H1 (cell line): Measurements from ENCODE around the gene THBS3. TPM values are rescaled to one million over a fixed set of nuclear protein-coding genes. Genes with fewer than 3 reads are reported as not detected.
A peak's percentile ranks its signal among the peaks of the same experiment; 100 is the strongest.

Experiments used
- CTCF ChIA-PET: fragments of 300-600 bp; sonication (Branson Sonifier 250); formaldehyde crosslinking; loops from one replicate; lab custom pipeline; 2021; ENCODE audit not compliant: partially characterized antibody; lab: Charles Lee
- POLR2A ChIA-PET: fragments of 300-600 bp; sonication (Branson Sonifier 250); formaldehyde crosslinking; loops from one replicate; lab custom pipeline; 2021; ENCODE audit warnings: inconsistent platforms; ENCODE audit not compliant: partially characterized antibody; lab: Charles Lee
- DNase-seq, 2 experiments: peaks; one replicate each; pipeline versions ENCODE4 v3.0.0 to v3.0.0-alpha.2; 2010 to 2022; ENCODE audit warnings: low spot score in 2 of 2, low read depth in 1 of 2, mixed read lengths in 1 of 2
- FAIRE-seq: peaks from 2 replicates; lab custom pipeline; 2011; peaks lifted over from hg19 to GRCh38; lab: Jason Lieb, UNC
- H2AFZ ChIP-seq: 2 replicates; pipeline ENCODE4 v1.8.1; 2012; ENCODE audit warnings: low read length, inconsistent platforms
- H2AK5ac ChIP-seq: 2 replicates; pipeline ENCODE4 v1.6.1; 2013; ENCODE audit warnings: low read depth, low read length
- H2BK120ac ChIP-seq: replicated peaks from 2 replicates; pipeline ENCODE3; 2013; ENCODE audit warnings: low read depth, low read length, inconsistent platforms
- H2BK12ac ChIP-seq: 2 replicates; pipeline ENCODE4 v1.6.1; 2013; ENCODE audit warnings: low read depth, low read length
- H2BK15ac ChIP-seq: 2 replicates; pipeline ENCODE4 v1.6.1; 2013; ENCODE audit warnings: low read length
- H2BK20ac ChIP-seq: 2 replicates; pipeline ENCODE4 v1.6.1; 2013; ENCODE audit warnings: low read length
- H2BK5ac ChIP-seq: 2 replicates; pipeline ENCODE4 v1.6.1; 2013; ENCODE audit warnings: low read depth, low read length
- H3K14ac ChIP-seq: 2 replicates; pipeline ENCODE4 v1.6.1; 2013; ENCODE audit warnings: inconsistent platforms; ENCODE audit not compliant: insufficient read length
- H3K18ac ChIP-seq: 2 replicates; pipeline ENCODE4 v1.6.1; 2013; ENCODE audit warnings: low read length; ENCODE audit errors: extremely low read depth
- H3K23ac ChIP-seq: 2 replicates; pipeline ENCODE4 v1.6.1; 2013; ENCODE audit warnings: inconsistent platforms; ENCODE audit not compliant: insufficient read length
- H3K23me2 ChIP-seq: 2 replicates; pipeline ENCODE4 v1.6.1; 2013; ENCODE audit warnings: low read depth, low read length
- H3K27ac ChIP-seq: 2 replicates; pipeline ENCODE4 v1.6.1; 2011; ENCODE audit warnings: low read depth, low read length, inconsistent platforms
- H3K27me3 ChIP-seq, 4 experiments: replicated peaks in 1 of 4; 1 replicate in 1 of 4; 2 replicates in 3 of 4; pipeline versions ENCODE4 v1.6.1 to v1.8.1; 2011 to 2013; ENCODE audit warnings: low read length in 3 of 4, mild to moderate bottlenecking in 3 of 4, inconsistent platforms in 2 of 4, mixed read lengths in 2 of 4, moderate library complexity in 1 of 4; ENCODE audit not compliant: control insufficient read depth in 3 of 4, insufficient read depth in 3 of 4; ENCODE audit errors: extremely low read depth in 1 of 4
- H3K36me3 ChIP-seq, 4 experiments: 2 replicates each; pipeline versions ENCODE4 v1.6.1 to v1.8.1; 2011 to 2013; ENCODE audit warnings: mild to moderate bottlenecking in 4 of 4, low read length in 3 of 4, moderate library complexity in 2 of 4, control low read depth in 1 of 4, inconsistent platforms in 1 of 4; ENCODE audit not compliant: insufficient read depth in 4 of 4, control insufficient read depth in 2 of 4
- H3K4ac ChIP-seq: replicated peaks from 2 replicates; pipeline ENCODE3; 2013; ENCODE audit warnings: low read length, low read depth, mixed read lengths, inconsistent platforms; ENCODE audit not compliant: insufficient read length
- H3K4me1 ChIP-seq, 4 experiments: replicated peaks in 1 of 4; 1 replicate in 1 of 4; 2 replicates in 3 of 4; pipeline versions ENCODE4 v1.6.1 to v1.8.1; 2011 to 2013; ENCODE audit warnings: low read length in 3 of 4, inconsistent platforms in 2 of 4, mixed read lengths in 1 of 4; ENCODE audit not compliant: insufficient read depth in 4 of 4, control insufficient read depth in 3 of 4
- H3K4me2 ChIP-seq, 2 experiments: 2 replicates each; pipeline versions ENCODE4 v1.6.1 to v1.8.1; 2011 to 2013; ENCODE audit warnings: low read depth in 2 of 2, low read length in 2 of 2, control low read depth in 1 of 2, inconsistent platforms in 1 of 2, mild to moderate bottlenecking in 1 of 2; ENCODE audit not compliant: insufficient read depth in 1 of 2
- H3K4me3 ChIP-seq, 4 experiments: fragments of 200-600, 300-600 bp in 1 of 4; sonication (generic), shearing (Covaris generic), sonication (Bioruptor Twin) in 1 of 4; 2 replicates each; pipeline versions ENCODE4 v1.5.1 to v1.8.1; 2011 to 2016; ENCODE audit warnings: low read length in 4 of 4, low read depth in 3 of 4, control low read depth in 2 of 4, inconsistent platforms in 2 of 4, mild to moderate bottlenecking in 2 of 4, mixed read lengths in 1 of 4, moderate library complexity in 1 of 4; ENCODE audit not compliant: insufficient read depth in 2 of 4; ENCODE audit errors: extremely low read depth in 1 of 4
- H3K56ac ChIP-seq: replicated peaks from 2 replicates; pipeline ENCODE3; 2013; ENCODE audit warnings: low read depth, mild to moderate bottlenecking, mixed read lengths, low read length, inconsistent platforms; ENCODE audit not compliant: insufficient read length
- H3K79me1 ChIP-seq: 2 replicates; pipeline ENCODE4 v1.6.1; 2013; ENCODE audit warnings: low read depth, low read length, control low read depth
- H3K79me2 ChIP-seq, 2 experiments: 2 replicates each; pipeline versions ENCODE4 v1.6.1 to v1.8.1; 2012 to 2013; ENCODE audit warnings: low read length in 2 of 2, mild to moderate bottlenecking in 2 of 2, inconsistent platforms in 1 of 2; ENCODE audit not compliant: insufficient read depth in 2 of 2, control insufficient read depth in 1 of 2
- H3K9ac ChIP-seq, 4 experiments: replicated peaks in 1 of 4; 1 replicate in 1 of 4; 2 replicates in 3 of 4; pipeline versions ENCODE4 v1.6.1 to v1.8.1; 2011 to 2013; ENCODE audit warnings: low read depth in 3 of 4, low read length in 3 of 4, control low read depth in 2 of 4, mild to moderate bottlenecking in 2 of 4, moderate library complexity in 2 of 4, inconsistent platforms in 1 of 4; ENCODE audit errors: extremely low read depth in 1 of 4
- H3K9me3 ChIP-seq, 2 experiments: 2 replicates each; pipeline versions ENCODE4 v1.6.1 to v1.8.1; 2012 to 2013; ENCODE audit warnings: mild to moderate bottlenecking in 2 of 2, moderate library complexity in 2 of 2, control low read depth in 1 of 2, inconsistent platforms in 1 of 2, low read depth in 1 of 2, low read length in 1 of 2, mixed read lengths in 1 of 2; ENCODE audit not compliant: insufficient read depth in 2 of 2
- H4K20me1 ChIP-seq, 2 experiments: replicated peaks in 1 of 2; 2 replicates each; pipeline versions ENCODE3 to v1.8.1; 2011 to 2013; ENCODE audit warnings: inconsistent platforms in 2 of 2, low read length in 2 of 2, mild to moderate bottlenecking in 1 of 2; ENCODE audit not compliant: insufficient read depth in 2 of 2, control insufficient read depth in 1 of 2
- H4K5ac ChIP-seq: 2 replicates; pipeline ENCODE4 v1.6.1; 2013; ENCODE audit warnings: low read length, low read depth, mixed read lengths, inconsistent platforms; ENCODE audit not compliant: insufficient read length
- H4K8ac ChIP-seq: 2 replicates; pipeline ENCODE4 v1.8.0; 2013; ENCODE audit warnings: mild to moderate bottlenecking, moderate library complexity, low read length, inconsistent platforms; ENCODE audit not compliant: insufficient read depth; ENCODE audit errors: extremely low read depth
- H4K91ac ChIP-seq: replicated peaks from 2 replicates; pipeline ENCODE3; 2013; ENCODE audit warnings: low read length, mixed read lengths, inconsistent platforms; ENCODE audit not compliant: insufficient read length
- BRCA1 ChIP-seq: IDR thresholded peaks from 2 replicates; pipeline ENCODE4 v1.6.1; 2012; ENCODE audit warnings: low read depth, low read length, improper control_type of control experiment
- CBX5 ChIP-seq: fragments of 300-800, 300-1000 bp; sonication (generic); IDR thresholded peaks from 2 replicates; pipeline ENCODE4 v1.7.1; 2016; ENCODE audit warnings: antibody characterized with exemption, low read length, low read depth
- CREB1 ChIP-seq: IDR thresholded peaks from 2 replicates; pipeline ENCODE4 v1.6.1; 2012; ENCODE audit warnings: inconsistent platforms
- EGR1 ChIP-seq: IDR thresholded peaks from 2 replicates; pipeline ENCODE4 v1.6.1; 2011; ENCODE audit warnings: low read depth, low read length, borderline replicate concordance
- EP300 ChIP-seq, 2 experiments: IDR thresholded peaks; 1 replicate in 1 of 2; 2 replicates in 1 of 2; pipeline ENCODE4 v1.6.1; 2011 to 2012; ENCODE audit warnings: low read depth in 2 of 2, low read length in 2 of 2, mild to moderate bottlenecking in 2 of 2, borderline replicate concordance in 1 of 2, inconsistent platforms in 1 of 2, moderate library complexity in 1 of 2
- GABPA ChIP-seq: IDR thresholded peaks from 2 replicates; pipeline ENCODE4 v1.6.1; 2011; ENCODE audit warnings: mild to moderate bottlenecking, low read length, moderate library complexity, borderline replicate concordance; ENCODE audit not compliant: insufficient read depth
- JUN ChIP-seq: IDR thresholded peaks from 2 replicates; pipeline ENCODE4 v1.6.1; 2011; ENCODE audit warnings: low read depth, mild to moderate bottlenecking, improper control_type of control experiment, low read length
- JUND ChIP-seq: IDR thresholded peaks from 2 replicates; pipeline ENCODE4 v1.6.1; 2011; ENCODE audit warnings: mild to moderate bottlenecking, improper control_type of control experiment, low read length
- KDM4A ChIP-seq: IDR thresholded peaks from one replicate; pipeline ENCODE4 v1.7.1; 2012; ENCODE audit warnings: low read depth, mild to moderate bottlenecking, moderate library complexity, low read length, inconsistent platforms; ENCODE audit not compliant: severe bottlenecking
- POLR2A ChIP-seq, 2 experiments: IDR thresholded peaks; 1 replicate in 1 of 2; 2 replicates in 1 of 2; pipeline ENCODE4 v1.6.1; 2011; ENCODE audit warnings: low read depth in 2 of 2, low read length in 2 of 2, mild to moderate bottlenecking in 2 of 2; ENCODE audit errors: control extremely low read depth in 1 of 2
- RAD21 ChIP-seq, 2 experiments: IDR thresholded peaks in 1 of 2; conservative IDR thresholded peaks in 1 of 2; 2 replicates each; pipeline ENCODE4 v1.6.1; 2011; ENCODE audit warnings: low read depth in 2 of 2, low read length in 2 of 2, improper control_type of control experiment in 1 of 2, inconsistent platforms in 1 of 2, mild to moderate bottlenecking in 1 of 2, moderate library complexity in 1 of 2
- SIN3A ChIP-seq, 2 experiments: IDR thresholded peaks in 1 of 2; conservative IDR thresholded peaks in 1 of 2; 2 replicates each; pipeline ENCODE4 v1.6.1; 2011 to 2012; ENCODE audit warnings: low read length in 2 of 2, improper control_type of control experiment in 1 of 2, low read depth in 1 of 2, mild to moderate bottlenecking in 1 of 2
- SUZ12 ChIP-seq: fragments of 200-600 bp; sonication (generic); IDR thresholded peaks from 2 replicates; pipeline ENCODE4 v1.6.1; 2012; ENCODE audit warnings: mild to moderate bottlenecking, inconsistent platforms, low read length, moderate library complexity, mixed read lengths
- WGBS, 2 experiments: shearing (Covaris generic) in 1 of 2; methylation state at CpG; one replicate each; pipeline versions ENCODE4 v1.1.6 to v1.1.7; 2013 to 2015; ENCODE audit warnings: low lambda C conversion rate in 2 of 2, mixed read lengths in 2 of 2, inconsistent platforms in 1 of 2, low coverage in 1 of 2, missing lambda C conversion rate in 1 of 2; ENCODE audit not compliant: insufficient replicate concordance in 2 of 2, insufficient coverage in 1 of 2, insufficient read length in 1 of 2; ENCODE audit errors: extremely low coverage in 1 of 2, missing lambda C conversion rate in 1 of 2; 5-methylcytosine and 5-hydroxymethylcytosine counted together
- polyA plus RNA-seq, 7 experiments: library from polyadenylated mRNA; depleted of rRNA in 3 of 7; stranded (reverse) in 5 of 7; unstranded in 2 of 7; fragments of >200 nt in 5 of 7; fragments of 200-250 nt in 2 of 7; gene quantifications; 1 replicate in 5 of 7; 2 replicates in 1 of 7; 4 replicates in 1 of 7; pipeline versions ENCODE4 v1.2.1 to v1.2.3, GENCODE V29; 2011 to 2013; ENCODE audit warnings: missing spikeins in 2 of 7, mixed read lengths in 2 of 7
- total RNA-seq: library from RNA; stranded (reverse); fragmentation: NEBNext Ultra II Directional; extraction: Animal tissue kit (Norgen Biotek cat#: 25700); gene quantifications from 2 replicates; pipeline ENCODE4 v1.2.1, GENCODE V29; 2021

THBS3 gene
- total and polyA plus RNA-seq, 2 of the 8 experiments (the other 6 are each of a cell fraction or from before 2014, with no cell fraction given): 3.0 to 3.5 TPM

DNA sequence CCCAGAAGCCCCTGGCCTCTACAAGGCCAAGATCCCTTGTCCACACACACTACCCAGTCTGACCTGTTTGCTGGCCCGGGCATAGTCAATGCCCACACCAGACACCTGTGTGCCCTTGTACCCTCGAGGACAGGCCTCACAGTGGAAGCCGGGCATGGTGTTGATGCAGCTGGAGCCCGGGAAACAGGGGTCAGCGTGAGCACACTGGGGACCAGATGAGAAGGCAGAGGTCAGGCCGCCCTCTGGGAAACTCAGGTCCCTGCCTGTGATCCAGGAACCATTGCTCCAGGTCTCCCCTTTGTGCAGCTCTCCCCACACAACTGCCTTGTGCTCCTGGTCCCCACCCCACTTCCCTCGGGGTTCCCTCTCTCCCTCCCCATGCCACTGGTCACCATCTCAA is 5.5 kb downstream of the THBS3 start:
- Histone ChIP-seq H4K91ac (no peak overlapping the region), H3K79me1 (peaks cover 14% of the 10 kb centered on the region), H3K18ac (no peak overlapping the region), H3K79me2 (peaks cover 0 to 14% of the 10 kb centered on the region in 2 experiments; a peak in 2 of 4 replicates), H3K56ac (no peak overlapping the region), H3K9ac (no peak overlapping the region), H3K9me3 (no peaks in the 10 kb centered on the region), H3K4me1 (peaks cover 0 to 17% (median 11%) of the 10 kb centered on the region in 4 experiments; a peak in 6 of 7 replicates), H2BK5ac (no peak overlapping the region), H4K8ac (no peak overlapping the region; the same call in 1 of the 2 replicates), H3K4me3 (no peak overlapping the region), H3K27me3 (no peaks in the 10 kb centered on the region; a peak in 1 of 7 replicates), H3K14ac (no peak overlapping the region), H2AK5ac (no peak overlapping the region), H4K20me1 (peaks cover 17 to 43% of the 10 kb centered on the region in 2 experiments), H3K23ac (no peak overlapping the region), H3K36me3 (peaks cover 40 to 70% (median 58%) of the 10 kb centered on the region in 4 experiments), H3K27ac (no peak overlapping the region), H2BK120ac (no peak overlapping the region), H3K4me2 (no peak overlapping the region), H3K23me2 (no peaks in the 10 kb centered on the region), H3K4ac (no peak overlapping the region), H4K5ac (no peak overlapping the region), H2BK15ac (no peak overlapping the region), H2BK12ac (no peak overlapping the region), H2AFZ (no peak overlapping the region), H2BK20ac (no peak overlapping the region)
- CTCF ChIA-PET: interaction anchor here (0.9 to 1.8 kb wide), 4 partner anchors 9 to 48 kb away, joined by 3 to 8 read pairs (median 6); no protein-coding TSS in a partner anchor
- DNase-seq: no peak
- WGBS, 2 experiments: 95% methylated on average over 7 of the region's 7 CpGs; no CpG with 5 or more reads in 1 of the 2 experiments
- no peak for FAIRE-seq
- POLR2A ChIA-PET: interaction anchor here (0.9 to 19.4 kb wide), 13 partner anchors 6 to 230 kb away, joined by 3 to 512 read pairs (median 5); partner anchors contain the start of genes ENTREP3, KRTCAP2 and TRIM46
- TF ChIP-seq JUN (no peak), POLR2A (IDR thresholded peaks at IDR 0.05; ENCODE audit: control extremely low read depth in 1 of 2, low read depth in 2 of 2, low read length in 2 of 2) (peak in 1 of 2 experiments; percentile 83; a peak in 2 of 3 replicates), CREB1 (no peak), SUZ12 (no peak), EGR1 (no peak), CBX5 (no peak), EP300 (IDR thresholded peaks at IDR 0.05; ENCODE audit: borderline replicate concordance in 1 of 2, low read depth in 2 of 2, low read length in 2 of 2) (no peak), KDM4A (no peak), GABPA (no peak), BRCA1 (no peak), JUND (no peak), SIN3A (conservative IDR thresholded peaks at IDR 0.05 in 1 of 2, IDR thresholded peaks at IDR 0.05 in 1 of 2; ENCODE audit: low read depth in 1 of 2, low read length in 2 of 2) (no peak), RAD21 (IDR thresholded peaks at IDR 0.05 in 1 of 2, conservative IDR thresholded peaks at IDR 0.05 in 1 of 2; ENCODE audit: low read depth in 2 of 2, low read length in 2 of 2) (no peak)
